UCSD-AML1 (cell line): ENCODE results near the gene RNASE8.
"Not testable (repeated sequence)": the region's sequence is repeated elsewhere in the genome, so short reads cannot be mapped to it uniquely, and the experiment has no call there.

Experiments used
- DNase-seq: peaks from one replicate; lab custom pipeline; 2025; ENCODE audit not compliant: unreplicated experiment; lab: John Stamatoyannopoulos, UW

RNASE8 gene, protein sequence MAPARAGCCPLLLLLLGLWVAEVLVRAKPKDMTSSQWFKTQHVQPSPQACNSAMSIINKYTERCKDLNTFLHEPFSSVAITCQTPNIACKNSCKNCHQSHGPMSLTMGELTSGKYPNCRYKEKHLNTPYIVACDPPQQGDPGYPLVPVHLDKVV

GRCh38 chr14:21057803-21058675 lies at the start of gene RNASE8:
TSS of gene RNASE8 (plus strand) at chr14:21057822. CDS start at chr14:21057893, 71 bp downstream.
- DNase-seq: peak; percentile 39

- DNase-seq: not testable (repeated sequence)
These were observed 47.9 kb upstream of the RNASE8 start for GRCh38 chr14:21009721-21010120.

DNA sequence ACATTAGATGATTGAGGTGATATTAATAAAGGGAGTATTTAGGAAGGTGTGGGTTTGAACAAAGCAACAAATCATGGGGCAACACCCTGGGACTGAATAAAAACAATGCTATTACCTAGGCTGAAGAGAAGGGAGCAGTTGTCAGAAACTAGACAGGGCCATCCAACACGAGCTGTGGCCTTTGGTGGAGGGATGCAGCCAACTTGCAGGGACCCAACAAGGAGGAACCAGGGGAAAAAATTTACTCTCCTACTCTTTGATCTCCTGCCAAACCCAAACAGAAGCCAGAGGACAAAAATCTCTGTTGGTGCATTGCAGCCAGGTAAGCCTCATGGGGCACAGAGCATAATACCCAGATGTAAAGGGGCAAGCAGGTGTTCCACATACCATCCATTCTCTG lies 46.5 kb upstream of the RNASE8 start:
- no peak for DNase-seq

- peak; percentile 71 for DNase-seq
These were observed 42.8 kb upstream of the RNASE8 start for GRCh38 chr14:21014761-21015190.

- no peak for DNase-seq
These were observed 42.3 kb upstream of the RNASE8 start for GRCh38 chr14:21015312-21015711.

DNA sequence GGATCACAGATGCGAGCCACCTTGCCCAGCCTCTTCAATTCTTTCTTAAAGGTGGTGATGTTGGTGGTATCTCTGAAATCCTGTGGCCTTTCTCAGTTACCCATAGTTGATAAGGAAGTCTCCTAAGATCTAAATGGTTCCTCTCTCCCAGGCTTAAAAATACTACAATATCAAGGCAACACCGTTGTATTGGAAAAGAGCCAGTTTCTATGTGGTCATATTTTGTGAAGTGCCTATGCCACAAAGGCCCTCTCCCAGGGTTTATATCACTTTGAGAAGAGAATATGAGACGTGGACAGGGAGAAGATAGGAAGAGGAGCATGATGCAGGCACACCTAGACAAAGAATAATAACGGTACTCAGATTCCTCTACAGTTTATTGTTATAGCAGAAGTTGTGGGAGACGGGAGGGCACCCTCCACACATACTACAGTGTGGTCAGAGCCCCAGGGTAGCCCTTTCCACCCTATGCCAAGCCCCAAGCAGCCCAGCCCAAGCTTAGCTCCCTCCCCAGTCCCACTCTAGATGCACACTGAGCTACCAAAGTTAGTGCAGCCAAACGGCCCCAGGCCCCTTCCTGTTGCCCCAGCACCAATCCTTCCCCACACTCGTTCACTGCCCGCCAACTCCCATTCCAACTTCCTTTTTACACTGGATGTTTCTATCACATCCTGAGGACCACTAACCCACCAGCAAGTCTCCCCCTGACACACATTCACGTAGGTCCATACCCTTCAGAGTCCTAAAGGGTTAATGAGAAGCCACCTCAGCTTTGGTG lies 41.0 kb upstream of the RNASE8 start:
- DNase-seq: no peak

GRCh38 chr14:21017528-21018245 lies 39.9 kb upstream of the RNASE8 start:
- peak; percentile 67 for DNase-seq

GRCh38 chr14:21018286-21018685 lies 39.3 kb upstream of the RNASE8 start:
- no peak for DNase-seq

- DNase-seq: no peak
These were observed 38.8 kb upstream of the RNASE8 start for GRCh38 chr14:21018781-21019180.

GRCh38 chr14:21019366-21019765 lies 38.3 kb upstream of the RNASE8 start:
- DNase-seq: no peak

- DNase-seq: no peak
These were observed 36.6 kb upstream of the RNASE8 start for GRCh38 chr14:21020977-21021545.

GRCh38 chr14:21022686-21023085 lies 34.9 kb upstream of the RNASE8 start:
- DNase-seq: no peak

- peak; percentile 53 for DNase-seq
These were observed 34.4 kb upstream of the RNASE8 start for GRCh38 chr14:21023174-21023573.

DNA sequence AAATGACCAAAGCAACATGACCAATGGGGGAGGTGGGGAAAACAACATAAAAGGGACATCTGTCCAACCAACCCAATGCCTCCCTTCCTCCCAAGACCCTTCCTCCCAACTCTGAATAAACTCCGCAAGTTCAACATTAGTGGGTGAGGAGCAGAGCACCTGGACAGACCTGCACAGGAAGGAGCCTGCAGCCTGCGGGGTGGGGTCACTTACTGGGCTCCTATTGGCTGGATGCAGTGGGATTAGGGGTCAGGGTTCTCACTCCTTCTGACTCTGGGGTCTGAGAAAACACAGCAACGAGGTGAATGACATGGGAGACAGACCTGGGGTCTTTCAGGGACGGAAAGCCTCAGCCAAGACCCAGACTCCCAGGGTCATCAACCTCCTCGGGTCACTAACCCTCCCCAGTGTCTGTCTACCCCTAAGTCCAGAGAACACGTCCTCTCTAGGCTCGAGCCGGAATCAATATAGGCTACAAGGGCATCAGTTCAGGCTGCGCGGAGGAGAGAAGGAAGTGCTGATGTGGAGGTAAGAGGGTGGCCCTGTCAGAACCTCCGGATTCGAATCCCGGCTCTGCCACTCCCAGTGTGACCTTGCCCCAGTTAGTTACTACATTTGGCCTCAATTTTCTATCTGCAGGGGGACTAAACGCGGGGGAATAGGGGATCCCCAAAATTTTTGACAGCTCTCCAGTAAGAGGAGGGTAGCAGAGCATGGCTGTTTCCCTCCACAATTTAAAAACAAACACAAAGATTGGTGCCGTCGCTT lies 33.6 kb upstream of the RNASE8 start:
- peak; percentile 27 for DNase-seq

GRCh38 chr14:21024585-21025370 lies 32.8 kb upstream of the RNASE8 start, which contains the start of gene NDRG2:
TSS of gene NDRG2 (minus strand) at chr14:21025061. CDS start at chr14:21023315, 1,746 bp downstream.
- peak; percentile 76 for DNase-seq

DNA sequence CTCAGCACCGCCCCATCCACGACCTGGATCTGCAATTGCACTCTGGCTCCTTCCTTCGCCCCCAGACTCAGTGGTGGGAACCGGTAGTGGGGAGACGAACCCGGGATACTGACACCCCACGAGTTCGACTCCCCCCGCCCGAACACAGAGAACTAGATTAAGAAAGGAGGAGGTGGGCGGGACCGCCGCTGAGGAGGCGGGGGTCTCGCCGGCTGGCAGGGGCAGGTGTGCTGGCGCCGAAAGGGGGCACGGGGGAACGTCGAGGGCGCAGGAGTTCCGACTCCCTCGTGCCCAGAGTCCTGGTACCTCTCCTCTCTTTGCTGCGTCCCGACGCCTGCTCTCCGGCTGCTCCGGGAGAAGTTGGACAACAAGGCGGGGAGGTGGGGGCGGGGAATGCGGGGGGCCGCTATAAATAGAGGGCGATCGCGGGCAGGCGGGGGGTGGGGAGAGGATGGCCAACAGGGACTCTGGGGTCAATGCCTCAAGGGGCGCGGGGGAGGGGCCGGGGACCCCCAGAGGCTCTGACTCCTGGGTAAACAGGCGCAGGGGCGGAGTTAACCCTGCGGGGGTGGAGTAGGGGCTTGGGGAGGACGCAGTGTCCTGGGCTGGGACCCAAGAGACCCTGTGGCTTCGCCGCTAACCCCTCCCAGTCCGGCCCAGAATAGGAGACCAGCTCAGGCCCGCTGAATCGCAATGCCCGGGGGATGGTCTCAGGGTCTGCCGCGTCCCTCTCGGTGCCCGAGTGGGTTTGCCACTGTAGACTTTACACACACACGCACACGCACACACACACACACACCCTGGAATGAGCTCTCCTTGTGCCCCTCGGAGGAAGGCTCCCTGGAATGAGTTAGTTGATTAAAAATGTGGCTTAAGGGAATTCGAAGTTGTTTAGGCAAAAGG lies 32.0 kb upstream of the RNASE8 start:
- no peak for DNase-seq

DNA sequence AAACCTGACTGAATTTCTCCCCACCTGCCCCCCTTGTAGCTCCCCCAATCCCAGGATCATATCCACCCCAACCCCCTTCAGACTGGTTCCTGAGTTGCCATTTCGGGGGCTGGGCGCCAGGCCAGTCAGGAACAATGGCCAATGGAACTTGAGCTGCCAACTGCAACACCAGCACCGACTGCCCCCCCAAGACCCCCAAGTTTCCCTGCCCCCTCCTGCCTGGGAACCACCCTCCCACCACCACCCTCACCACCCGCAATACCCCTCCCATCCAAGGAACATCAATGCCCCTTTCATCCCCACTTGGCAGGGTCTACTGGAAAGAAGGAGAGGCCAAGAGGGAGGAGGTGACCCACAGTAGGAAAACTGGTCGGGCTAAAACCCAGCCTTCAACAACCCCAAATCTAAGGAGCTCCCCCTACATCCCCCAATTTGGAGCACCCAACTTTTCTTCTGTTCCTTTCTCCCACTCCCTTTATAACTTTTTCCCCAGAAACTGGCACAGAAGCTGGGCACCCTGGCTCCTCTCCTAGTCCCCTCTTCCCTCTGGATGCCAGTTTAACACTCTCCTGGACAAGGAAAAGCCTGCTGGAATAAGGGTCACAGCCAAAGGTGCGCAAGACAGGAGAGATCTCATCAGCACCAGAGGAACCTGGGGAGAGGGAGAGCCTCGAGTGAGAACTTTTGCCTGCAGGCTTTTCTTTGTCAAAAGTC lies 31.2 kb upstream of the RNASE8 start:
- no peak for DNase-seq

DNA sequence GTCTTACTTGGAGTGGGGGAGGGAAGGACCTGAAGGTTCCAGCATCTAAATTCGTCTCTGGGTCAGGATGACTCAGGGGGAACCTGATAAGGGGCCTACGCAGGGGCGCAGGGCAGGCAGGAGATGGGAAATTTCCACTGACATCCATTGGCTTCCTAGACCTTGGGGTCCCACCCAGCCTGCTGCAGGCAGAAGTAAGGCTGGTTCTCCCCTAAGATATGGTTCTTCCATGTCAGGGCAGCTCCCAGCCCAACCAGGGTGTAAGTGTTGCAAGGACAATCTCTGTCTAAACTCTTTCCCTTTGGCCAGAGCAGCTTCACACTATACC lies 30.7 kb upstream of the RNASE8 start:
- DNase-seq: no peak
